ENCODE data around the gene ATG4D. TPM values are rescaled to one million over a fixed set of nuclear protein-coding genes. Genes with fewer than 3 reads are reported as not detected.
"Not testable (repeated sequence)": the region's sequence is repeated elsewhere in the genome, so short reads cannot be mapped to it uniquely, and the experiment has no call there.

ATG4D gene
- total RNA-seq, 1 donor from 2014 or later = 52.6 TPM

GRCh38 chr19:10567656-10568055 lies 24.0 kb downstream of the ATG4D start:
- no peaks in the 10 kb centered on the region for H3K9me3 Mint-ChIP-seq (ENCODE audit: low read depth)
- peak overlapping the region; percentile 78 for H3K4me3 Mint-ChIP-seq (ENCODE audit: low read depth)
- no peak for TF ChIP-seq CTCF (IDR thresholded peaks at IDR 0.05; ENCODE audit: unreplicated experiment)
- H3K4me1 Mint-ChIP-seq (ENCODE audit: low read depth) = peaks cover 26% of the 10 kb centered on the region
- H3K36me3 Mint-ChIP-seq (ENCODE audit: insufficient read depth) = peaks cover 3% of the 10 kb centered on the region
- H3K27me3 Mint-ChIP-seq = peaks cover 9% of the 10 kb centered on the region
- no peak for DNase-seq (ENCODE audit: low spot score, unreplicated experiment)
- H3K27ac Mint-ChIP-seq = peak overlapping the region; percentile 57

- peak overlapping the region; percentile 57 for H3K27ac Mint-ChIP-seq
- peaks cover 9% of the 10 kb centered on the region for H3K27me3 Mint-ChIP-seq
- H3K4me3 Mint-ChIP-seq (ENCODE audit: low read depth) = peak overlapping the region; percentile 78
- H3K9me3 Mint-ChIP-seq (ENCODE audit: low read depth) = no peaks in the 10 kb centered on the region
- peaks cover 26% of the 10 kb centered on the region for H3K4me1 Mint-ChIP-seq (ENCODE audit: low read depth)
- TF ChIP-seq CTCF (IDR thresholded peaks at IDR 0.05; ENCODE audit: unreplicated experiment) = peak; percentile 6
- DNase-seq (ENCODE audit: low spot score, unreplicated experiment) = no peak
- peaks cover 3% of the 10 kb centered on the region for H3K36me3 Mint-ChIP-seq (ENCODE audit: insufficient read depth)
These were observed 24.5 kb downstream of the ATG4D start for GRCh38 chr19:10568062-10568825.

GRCh38 chr19:10568826-10569651 lies 25.3 kb downstream of the ATG4D start, which contains the start of gene CDKN2D:
Gene CDKN2D, minus strand, starts transcription at chr19:10568979. Its CDS starts 326 bp downstream, at chr19:10568653.
- Mint-ChIP-seq H3K4me1 (ENCODE audit: low read depth) (peaks cover 26% of the 10 kb centered on the region), H3K27me3 (peaks cover 9% of the 10 kb centered on the region), H3K36me3 (ENCODE audit: insufficient read depth) (peaks cover 3% of the 10 kb centered on the region), H3K4me3 (ENCODE audit: low read depth) (peak within 1 kb of the TSS; percentile 78), H3K27ac (peak within 1 kb of the TSS; percentile 95), H3K9me3 (ENCODE audit: low read depth) (no peaks in the 10 kb centered on the region)
- peak; percentile 4 for TF ChIP-seq CTCF (IDR thresholded peaks at IDR 0.05; ENCODE audit: unreplicated experiment)
- peak; percentile 99 for DNase-seq (ENCODE audit: low spot score, unreplicated experiment)

GRCh38 chr19:10573793-10574192 lies 30.1 kb downstream of the ATG4D start:
- H3K4me3 Mint-ChIP-seq (ENCODE audit: low read depth); H3K27me3 Mint-ChIP-seq; H3K4me1 Mint-ChIP-seq (ENCODE audit: low read depth); DNase-seq (ENCODE audit: low spot score, unreplicated experiment); H3K9me3 Mint-ChIP-seq (ENCODE audit: low read depth); H3K27ac Mint-ChIP-seq: not testable (repeated sequence)
- peaks cover 12% of the 10 kb centered on the region for H3K36me3 Mint-ChIP-seq (ENCODE audit: insufficient read depth)

GRCh38 chr19:10574462-10574861 lies 30.8 kb downstream of the ATG4D start:
- H3K4me3 Mint-ChIP-seq (ENCODE audit: low read depth) = no peak overlapping the region
- no peak for TF ChIP-seq CTCF (IDR thresholded peaks at IDR 0.05; ENCODE audit: unreplicated experiment)
- no peaks in the 10 kb centered on the region for H3K27me3 Mint-ChIP-seq
- H3K4me1 Mint-ChIP-seq (ENCODE audit: low read depth) = peaks cover 3% of the 10 kb centered on the region
- DNase-seq (ENCODE audit: low spot score, unreplicated experiment) = no peak
- peaks cover 13% of the 10 kb centered on the region for H3K36me3 Mint-ChIP-seq (ENCODE audit: insufficient read depth)
- H3K27ac Mint-ChIP-seq = no peak overlapping the region
- no peaks in the 10 kb centered on the region for H3K9me3 Mint-ChIP-seq (ENCODE audit: low read depth)

Measured in progenitor cell of endocrine pancreas (in vitro differentiated cells).